ENCODE measurements around the gene CRTC2. TPM values are rescaled to one million over a fixed set of nuclear protein-coding genes. Genes with fewer than 3 reads are reported as not detected.

CRTC2 gene
- total and polyA plus RNA-seq, 2 of the 4 experiments (the other 2 are of a cell fraction): 2.7 to 20.1 TPM

DNA sequence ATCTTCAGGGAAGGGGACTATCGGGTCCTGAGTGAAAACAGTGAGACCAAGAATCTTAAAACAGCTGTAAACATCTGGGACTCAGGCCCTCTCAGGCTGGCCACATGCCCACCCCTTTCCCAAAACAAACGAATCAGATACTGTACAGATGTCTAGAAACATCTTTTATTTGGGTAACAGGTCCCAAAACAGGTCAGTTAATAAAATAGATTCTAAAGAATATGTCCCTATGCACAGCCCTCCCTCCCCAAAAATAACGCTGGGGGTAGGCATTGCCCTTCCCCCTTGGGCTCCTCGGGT, 499 bp upstream of the CRTC2 start:
- H4K20me1 ChIP-seq (ENCODE audit: insufficient read depth, low read length): peaks cover 38% of the 10 kb centered on the region
- peak overlapping the region; percentile 57; the same call in 1 of the 2 replicates for H3K27ac ChIP-seq (ENCODE audit: insufficient read depth, low read length)

More for the DNA sequence above, 499 bp upstream of the CRTC2 start:
- Histone ChIP-seq H3K27me3 (ENCODE audit: control insufficient read depth, insufficient read depth, low read length) (no peaks in the 10 kb centered on the region), H4K5ac (ENCODE audit: low read depth, low read length) (peak overlapping the region; percentile 46; the same call in 1 of the 2 replicates), H3K56ac (ENCODE audit: extremely low read depth, insufficient read depth, low read length) (no peak overlapping the region), H3K9me1 (ENCODE audit: insufficient read depth, low read length) (peaks cover 25% of the 10 kb centered on the region), H3K36me3 (ENCODE audit: control insufficient read depth, insufficient read depth, low read length) (peaks cover 20% of the 10 kb centered on the region), H3K4me2 (ENCODE audit: low read depth, low read length) (peak overlapping the region; percentile 71), H3K79me1 (ENCODE audit: low read depth in 1 of 2, low read length in 2 of 2) (peaks cover 14 to 77% of the 10 kb centered on the region in 2 experiments), H2BK20ac (ENCODE audit: low read depth, low read length) (no peak overlapping the region), H4K91ac (ENCODE audit: insufficient read depth, low read depth, low read length) (no peak overlapping the region), H3K4ac (ENCODE audit: low read depth, low read length) (peak overlapping the region; percentile 81), H3K14ac (replicated peaks; ENCODE audit: low read depth, low read length) (peak overlapping the region; percentile 11), H2AK5ac (ENCODE audit: low read depth, low read length) (peak overlapping the region; percentile 12; the same call in 1 of the 2 replicates), H3K4me1 (ENCODE audit: control insufficient read depth, insufficient read depth, low read length) (peaks cover 16% of the 10 kb centered on the region), H2BK15ac (ENCODE audit: low read depth, low read length) (no peak overlapping the region; the same call in 2 of the 3 replicates), H2BK120ac (ENCODE audit: low read depth, low read length) (no peak overlapping the region), H3K9me3 (ENCODE audit: control insufficient read depth, insufficient read depth, low read length) (no peaks in the 10 kb centered on the region), H3K4me3 (ENCODE audit: insufficient read depth, low read depth, low read length) (no peak overlapping the region), H2AK9ac (replicated peaks; ENCODE audit: low read depth, low read length, poor library complexity) (peak overlapping the region; percentile 6), H3K23ac (ENCODE audit: low read depth, low read length) (peak overlapping the region; percentile 0; the same call in 1 of the 2 replicates), H2BK5ac (ENCODE audit: low read depth, low read length, poor library complexity, severe bottlenecking) (peak overlapping the region; percentile 46), H3K9ac (ENCODE audit: low read depth, low read length) (peak overlapping the region; percentile 45), H2AFZ (replicated peaks; ENCODE audit: low read length, poor library complexity) (peak overlapping the region; percentile 86), H3K18ac (ENCODE audit: low read depth, low read length) (no peak overlapping the region), H4K8ac (ENCODE audit: low read depth in 2 of 2, low read length in 2 of 2) (peak overlapping the region in 1 of 2 experiments; percentile 86; a peak in 2 of 4 replicates)
- ATAC-seq (ENCODE audit: low read depth) (no peak), DNase-seq (no peak)
- ChIA-PET POLR2A (ENCODE audit: unreplicated experiment) (interaction anchor here (1.3 kb wide), 1 partner anchor 32 kb away, joined by 3 read pairs; the partner anchor contains the start of gene RPS27), CTCF (interaction anchor here (1.0 kb wide), 1 partner anchor 9 kb away, joined by 3 read pairs; the partner anchor contains the start of gene CREB3L4)
- intact Hi-C loops (cut with micrococcal nuclease) (no loop called here), dilution Hi-C loops (cut with HindIII; ENCODE audit: low sequenced_read_pairs, unreplicated experiment) (no loop called here), in situ Hi-C loops (cut with MboI; ENCODE audit: low sequenced_read_pairs) (loop anchor here (25.0 kb wide), 1 partner anchor 422 kb away; the partner anchor contains the start of genes S100A3, S100A4, S100A5 and S100A6)
- TF ChIP-seq SMC3 (IDR thresholded peaks at IDR 0.05; ENCODE audit: low read depth, low read length) (no peak), MAFK (IDR thresholded peaks at IDR 0.05; ENCODE audit: low read depth, low read length) (no peak), CHD1 (IDR thresholded peaks at IDR 0.05; ENCODE audit: low read depth, low read length) (no peak), MAZ (IDR thresholded peaks at IDR 0.05; ENCODE audit: borderline replicate concordance, low read depth, low read length) (no peak), RFX5 (IDR thresholded peaks at IDR 0.05; ENCODE audit: low read depth, low read length) (no peak), RAD21 (IDR thresholded peaks at IDR 0.05; ENCODE audit: low read length) (no peak), BHLHE40 (IDR thresholded peaks at IDR 0.05; ENCODE audit: low read depth, low read length) (no peak), POLR2A (IDR thresholded peaks at IDR 0.05; ENCODE audit: low read depth, low read length) (no peak), NFE2L2 (IDR thresholded peaks at IDR 0.05; ENCODE audit: low read depth, low read length) (no peak), MXI1 (IDR thresholded peaks at IDR 0.05; ENCODE audit: borderline replicate concordance, low read depth, low read length) (no peak), FOS (IDR thresholded peaks at IDR 0.05; ENCODE audit: low read depth, low read length) (no peak), CEBPB (IDR thresholded peaks at IDR 0.05; ENCODE audit: low read depth, low read length) (no peak), RCOR1 (IDR thresholded peaks at IDR 0.05; ENCODE audit: insufficient replicate concordance, low read length) (no peak)
- TF ChIP-seq, protein P1, sequence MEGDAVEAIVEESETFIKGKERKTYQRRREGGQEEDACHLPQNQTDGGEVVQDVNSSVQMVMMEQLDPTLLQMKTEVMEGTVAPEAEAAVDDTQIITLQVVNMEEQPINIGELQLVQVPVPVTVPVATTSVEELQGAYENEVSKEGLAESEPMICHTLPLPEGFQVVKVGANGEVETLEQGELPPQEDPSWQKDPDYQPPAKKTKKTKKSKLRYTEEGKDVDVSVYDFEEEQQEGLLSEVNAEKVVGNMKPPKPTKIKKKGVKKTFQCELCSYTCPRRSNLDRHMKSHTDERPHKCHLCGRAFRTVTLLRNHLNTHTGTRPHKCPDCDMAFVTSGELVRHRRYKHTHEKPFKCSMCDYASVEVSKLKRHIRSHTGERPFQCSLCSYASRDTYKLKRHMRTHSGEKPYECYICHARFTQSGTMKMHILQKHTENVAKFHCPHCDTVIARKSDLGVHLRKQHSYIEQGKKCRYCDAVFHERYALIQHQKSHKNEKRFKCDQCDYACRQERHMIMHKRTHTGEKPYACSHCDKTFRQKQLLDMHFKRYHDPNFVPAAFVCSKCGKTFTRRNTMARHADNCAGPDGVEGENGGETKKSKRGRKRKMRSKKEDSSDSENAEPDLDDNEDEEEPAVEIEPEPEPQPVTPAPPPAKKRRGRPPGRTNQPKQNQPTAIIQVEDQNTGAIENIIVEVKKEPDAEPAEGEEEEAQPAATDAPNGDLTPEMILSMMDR (conservative IDR thresholded peaks at IDR 0.05; ENCODE audit: low read depth, low read length): no peak
- TF ChIP-seq, protein P2, sequence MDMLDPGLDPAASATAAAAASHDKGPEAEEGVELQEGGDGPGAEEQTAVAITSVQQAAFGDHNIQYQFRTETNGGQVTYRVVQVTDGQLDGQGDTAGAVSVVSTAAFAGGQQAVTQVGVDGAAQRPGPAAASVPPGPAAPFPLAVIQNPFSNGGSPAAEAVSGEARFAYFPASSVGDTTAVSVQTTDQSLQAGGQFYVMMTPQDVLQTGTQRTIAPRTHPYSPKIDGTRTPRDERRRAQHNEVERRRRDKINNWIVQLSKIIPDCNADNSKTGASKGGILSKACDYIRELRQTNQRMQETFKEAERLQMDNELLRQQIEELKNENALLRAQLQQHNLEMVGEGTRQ (IDR thresholded peaks at IDR 0.05; ENCODE audit: low read depth, low read length): no peak
- TF ChIP-seq, protein P3, sequence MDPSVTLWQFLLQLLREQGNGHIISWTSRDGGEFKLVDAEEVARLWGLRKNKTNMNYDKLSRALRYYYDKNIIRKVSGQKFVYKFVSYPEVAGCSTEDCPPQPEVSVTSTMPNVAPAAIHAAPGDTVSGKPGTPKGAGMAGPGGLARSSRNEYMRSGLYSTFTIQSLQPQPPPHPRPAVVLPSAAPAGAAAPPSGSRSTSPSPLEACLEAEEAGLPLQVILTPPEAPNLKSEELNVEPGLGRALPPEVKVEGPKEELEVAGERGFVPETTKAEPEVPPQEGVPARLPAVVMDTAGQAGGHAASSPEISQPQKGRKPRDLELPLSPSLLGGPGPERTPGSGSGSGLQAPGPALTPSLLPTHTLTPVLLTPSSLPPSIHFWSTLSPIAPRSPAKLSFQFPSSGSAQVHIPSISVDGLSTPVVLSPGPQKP (IDR thresholded peaks at IDR 0.05; ENCODE audit: borderline replicate concordance, low read depth, low read length): no peak
- WGBS, 2 experiments (ENCODE audit: extremely low coverage in 2 of 2, insufficient read length in 1 of 2): no CpG with 5 or more reads among the region's 4 CpGs
- BruUV-seq (replicated peaks): no TSS peak

Data from IMR-90 (cell line).